ENCODE data around the gene PALM3.
"Not testable (repeated sequence)": the region's sequence is repeated elsewhere in the genome, so short reads cannot be mapped to it uniquely, and the experiment has no call there.

PALM3 gene

GRCh38 chr19:14030997-14031718, 30.7 kb downstream of the PALM3 start:
- DNase-seq = no peak

- DNase-seq = peak in 1 of 2 experiments; percentile 23
These were observed 33.0 kb downstream of the PALM3 start for GRCh38 chr19:14028901-14029300.

- no peak for DNase-seq
These were observed 33.9 kb downstream of the PALM3 start, which contains the start of gene RLN3 for GRCh38 chr19:14027856-14028450. RLN3 (plus strand) TSS chr19:14028148; CDS start chr19:14028205, 57 bp downstream.

- DNase-seq = not testable (repeated sequence)
These were observed 35.2 kb downstream of the PALM3 start for GRCh38 chr19:14026652-14027192.

- peak; percentile 42 for DNase-seq
These were observed 38.3 kb downstream of the PALM3 start for GRCh38 chr19:14023404-14024235.

GRCh38 chr19:14022469-14022868, 39.4 kb downstream of the PALM3 start:
- DNase-seq = no peak

- no peak for DNase-seq
These were observed 40.4 kb downstream of the PALM3 start for GRCh38 chr19:14021474-14021873.

GRCh38 chr19:14019739-14020138, 42.1 kb downstream of the PALM3 start:
- DNase-seq = not testable (repeated sequence)

- no peak for DNase-seq
These were observed 42.8 kb downstream of the PALM3 start for GRCh38 chr19:14019100-14019499.

- no peak for DNase-seq
These were observed 46.3 kb downstream of the PALM3 start for GRCh38 chr19:14015524-14016035.

- no peak for DNase-seq
These were observed 49.4 kb downstream of the PALM3 start for GRCh38 chr19:14012378-14012915.

- no peak for DNase-seq
These were observed 54.9 kb downstream of the PALM3 start for GRCh38 chr19:14006766-14007562.

GRCh38 chr19:14006085-14006765, 55.7 kb downstream of the PALM3 start, which contains the start of gene RFX1:
RFX1 (minus strand) TSS chr19:14006320; CDS start chr19:13993843, 12,477 bp downstream.
- DNase-seq = peak; percentile 100

- DNase-seq = peak; percentile 66 to 84
These were observed 56.4 kb downstream of the PALM3 start for GRCh38 chr19:14005349-14006084.

GRCh38 chr19:14004619-14005348, 57.1 kb downstream of the PALM3 start:
- no peak for DNase-seq
